Kidney epithelial cell (primary cell): Measurements from ENCODE around the gene PSTPIP1. TPM values are rescaled to one million over a fixed set of nuclear protein-coding genes. Genes with fewer than 3 reads are reported as not detected.

Experiments used
- DNase-seq: peaks from one replicate; pipeline ENCODE4 v3.0.0-alpha.2; 2010; ENCODE audit warnings: low read depth
- H3K27me3 ChIP-seq: 2 replicates; pipeline ENCODE4 v1.6.0; 2011; ENCODE audit warnings: low read length; ENCODE audit not compliant: control insufficient read depth, insufficient read depth
- H3K36me3 ChIP-seq: 2 replicates; pipeline ENCODE4 v1.5.1; 2011; ENCODE audit warnings: low read length; ENCODE audit not compliant: control insufficient read depth, insufficient read depth
- H3K4me3 ChIP-seq: 2 replicates; pipeline ENCODE4 v1.5.1; 2011; ENCODE audit warnings: low read depth, mild to moderate bottlenecking, control low read depth, low read length
- total RNA-seq: library from RNA; depleted of rRNA; stranded (reverse); fragments of >200 nt; gene quantifications from 2 replicates; pipeline ENCODE4 v1.2.3, GENCODE V29; 2015
- TF ChIP-seq, protein P1 (sequence below): IDR thresholded peaks from 2 replicates; pipeline ENCODE4 v1.5.1; 2011; ENCODE audit warnings: mild to moderate bottlenecking, moderate library complexity, low read length, control low read depth, inconsistent platforms; ENCODE audit not compliant: insufficient read depth, poor library complexity, severe bottlenecking

The PSTPIP1 gene
- total RNA-seq, 1 donor from 2014 or later = not detected

DNA sequence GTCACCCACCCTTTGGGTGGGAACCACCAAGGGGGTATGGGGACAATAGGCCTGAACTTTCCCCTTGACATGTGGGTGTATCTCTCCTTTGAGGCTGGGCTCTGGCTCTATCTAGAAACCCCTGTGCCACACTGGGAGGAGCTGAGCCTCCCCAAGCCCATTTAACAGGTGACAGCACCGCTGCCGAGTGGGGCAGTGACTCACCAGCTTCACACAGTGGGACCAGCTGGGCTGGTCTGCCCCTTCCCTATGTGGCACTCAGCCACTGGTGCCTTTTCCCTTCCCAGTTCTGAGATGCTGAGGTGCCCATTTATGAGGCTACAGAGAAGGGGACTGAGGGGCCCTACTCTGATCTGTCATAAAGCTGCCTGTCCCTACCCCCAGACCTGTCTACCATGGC is 5.1 kb downstream of the PSTPIP1 start:
- no peak overlapping the region for H3K4me3 ChIP-seq
- no peaks in the 10 kb centered on the region for H3K27me3 ChIP-seq
- TF ChIP-seq, protein P1, sequence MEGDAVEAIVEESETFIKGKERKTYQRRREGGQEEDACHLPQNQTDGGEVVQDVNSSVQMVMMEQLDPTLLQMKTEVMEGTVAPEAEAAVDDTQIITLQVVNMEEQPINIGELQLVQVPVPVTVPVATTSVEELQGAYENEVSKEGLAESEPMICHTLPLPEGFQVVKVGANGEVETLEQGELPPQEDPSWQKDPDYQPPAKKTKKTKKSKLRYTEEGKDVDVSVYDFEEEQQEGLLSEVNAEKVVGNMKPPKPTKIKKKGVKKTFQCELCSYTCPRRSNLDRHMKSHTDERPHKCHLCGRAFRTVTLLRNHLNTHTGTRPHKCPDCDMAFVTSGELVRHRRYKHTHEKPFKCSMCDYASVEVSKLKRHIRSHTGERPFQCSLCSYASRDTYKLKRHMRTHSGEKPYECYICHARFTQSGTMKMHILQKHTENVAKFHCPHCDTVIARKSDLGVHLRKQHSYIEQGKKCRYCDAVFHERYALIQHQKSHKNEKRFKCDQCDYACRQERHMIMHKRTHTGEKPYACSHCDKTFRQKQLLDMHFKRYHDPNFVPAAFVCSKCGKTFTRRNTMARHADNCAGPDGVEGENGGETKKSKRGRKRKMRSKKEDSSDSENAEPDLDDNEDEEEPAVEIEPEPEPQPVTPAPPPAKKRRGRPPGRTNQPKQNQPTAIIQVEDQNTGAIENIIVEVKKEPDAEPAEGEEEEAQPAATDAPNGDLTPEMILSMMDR = no peak
- H3K36me3 ChIP-seq = no peaks in the 10 kb centered on the region
- DNase-seq = no peak

DNA sequence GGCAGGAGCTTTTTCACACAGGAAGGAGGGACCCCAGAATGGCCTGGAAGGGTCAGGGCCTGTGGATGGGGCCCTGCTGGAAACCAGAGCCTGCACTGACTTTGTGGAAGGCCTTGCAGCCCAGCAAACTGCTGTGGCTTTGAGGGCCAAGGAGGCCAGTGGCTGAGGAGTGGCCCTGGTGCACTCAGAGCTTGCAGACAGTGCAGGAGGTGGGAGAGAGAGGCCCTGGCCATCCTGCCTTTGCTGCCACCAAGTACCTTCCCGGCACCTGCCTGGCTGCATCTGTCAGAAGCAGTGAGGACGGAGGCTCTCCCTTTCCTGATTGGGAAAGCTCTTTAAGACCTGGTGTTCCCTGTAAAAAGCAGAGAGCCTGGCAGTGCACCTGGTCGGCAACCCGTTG is 6.4 kb downstream of the PSTPIP1 start:
- no peak overlapping the region for H3K4me3 ChIP-seq
- TF ChIP-seq, protein P1 = no peak
- H3K36me3 ChIP-seq = no peaks in the 10 kb centered on the region
- no peak for DNase-seq
- H3K27me3 ChIP-seq = no peaks in the 10 kb centered on the region

DNA sequence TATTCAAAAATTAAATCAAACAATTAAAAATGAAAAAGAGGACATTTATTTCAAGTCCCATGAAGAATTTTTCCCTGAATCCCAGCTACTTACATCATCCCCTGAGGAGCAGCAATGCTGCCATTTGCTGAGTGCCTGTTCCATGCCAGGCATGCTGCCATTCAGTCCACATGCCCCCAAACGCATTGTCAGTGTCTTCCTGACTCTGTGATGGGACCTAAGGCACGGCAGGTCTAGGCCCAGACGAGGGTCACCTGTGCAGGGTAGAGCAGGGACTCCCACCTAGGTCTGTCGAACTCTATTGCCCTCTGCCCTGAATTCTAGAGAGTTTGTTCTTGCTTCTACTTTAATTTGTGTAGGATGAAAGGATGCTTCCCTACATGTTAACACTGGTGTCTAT is 7.0 kb downstream of the PSTPIP1 start:
- DNase-seq = no peak
- no peaks in the 10 kb centered on the region for H3K36me3 ChIP-seq
- no peak overlapping the region for H3K4me3 ChIP-seq
- TF ChIP-seq, protein P1 = no peak
- no peaks in the 10 kb centered on the region for H3K27me3 ChIP-seq

DNA sequence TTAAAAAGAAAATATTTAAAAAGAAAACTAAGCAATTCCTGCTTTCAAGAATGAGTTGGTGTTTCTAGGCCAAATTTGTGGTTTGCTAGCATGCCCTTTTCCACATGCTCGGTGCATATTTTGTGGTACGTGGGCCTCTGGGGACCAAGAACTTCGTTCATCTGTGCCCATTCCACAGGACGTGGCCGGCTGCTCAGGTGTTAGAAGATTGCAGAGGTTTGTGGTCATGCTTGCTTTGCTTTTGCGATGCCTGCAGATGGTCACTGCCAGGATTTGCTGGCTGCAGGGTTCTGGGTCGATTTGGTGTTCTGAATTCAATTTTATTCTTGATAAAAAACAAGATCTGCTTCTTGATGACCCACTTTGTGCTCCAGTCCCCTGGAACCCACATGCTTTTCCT is 7.5 kb downstream of the PSTPIP1 start:
- DNase-seq = no peak
- H3K4me3 ChIP-seq = no peak overlapping the region
- H3K36me3 ChIP-seq = no peaks in the 10 kb centered on the region
- no peaks in the 10 kb centered on the region for H3K27me3 ChIP-seq
- TF ChIP-seq, protein P1 = no peak

DNA sequence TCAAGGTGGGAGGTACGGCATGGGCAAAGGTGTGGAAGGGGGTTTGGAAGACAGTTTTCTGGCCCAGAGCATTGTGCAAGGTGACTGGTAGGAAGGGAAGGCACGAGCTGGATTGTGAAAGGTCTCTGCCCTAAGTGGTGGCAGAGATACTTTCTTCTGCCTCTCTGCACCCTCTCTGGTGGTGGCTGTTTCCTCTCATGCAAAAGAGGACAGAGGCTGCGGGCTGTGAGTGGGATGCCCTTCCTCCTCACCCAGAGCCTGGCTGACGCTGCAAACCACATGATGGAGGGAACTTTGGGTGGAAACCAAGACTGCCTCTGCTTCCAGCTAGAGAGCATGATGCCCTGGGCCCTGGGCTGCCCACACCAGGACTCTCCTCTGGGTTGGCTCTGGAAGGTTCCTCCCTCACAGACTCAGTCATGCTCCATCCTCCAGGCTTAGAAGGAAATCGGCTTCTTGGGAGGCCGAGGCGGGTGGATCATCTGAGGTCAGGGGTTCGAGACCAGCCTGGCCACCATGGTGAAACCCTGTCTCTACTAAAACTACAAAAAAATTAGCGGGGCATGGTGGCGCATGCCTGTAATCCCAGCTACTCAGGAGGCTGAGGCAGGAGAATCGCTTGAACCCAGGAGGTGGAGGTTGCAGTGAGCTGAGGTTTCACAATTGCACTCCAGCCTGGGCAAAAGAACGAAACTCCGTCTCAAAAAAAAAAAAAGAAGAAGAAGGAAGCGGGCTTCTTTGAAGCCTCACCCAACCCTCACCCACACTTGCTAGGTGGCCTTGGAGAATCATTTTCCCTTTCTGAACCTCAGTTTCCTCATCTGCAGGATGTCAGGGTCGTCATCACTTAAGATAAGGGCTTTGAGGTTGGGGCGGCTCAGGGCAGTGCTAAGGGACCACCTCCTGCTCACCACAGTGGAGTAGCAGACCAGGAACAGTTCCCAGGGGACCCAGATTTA is 8.3 kb downstream of the PSTPIP1 start:
- H3K4me3 ChIP-seq = no peak overlapping the region
- H3K27me3 ChIP-seq = no peaks in the 10 kb centered on the region
- TF ChIP-seq, protein P1 = no peak
- H3K36me3 ChIP-seq = no peaks in the 10 kb centered on the region
- no peak for DNase-seq

DNA sequence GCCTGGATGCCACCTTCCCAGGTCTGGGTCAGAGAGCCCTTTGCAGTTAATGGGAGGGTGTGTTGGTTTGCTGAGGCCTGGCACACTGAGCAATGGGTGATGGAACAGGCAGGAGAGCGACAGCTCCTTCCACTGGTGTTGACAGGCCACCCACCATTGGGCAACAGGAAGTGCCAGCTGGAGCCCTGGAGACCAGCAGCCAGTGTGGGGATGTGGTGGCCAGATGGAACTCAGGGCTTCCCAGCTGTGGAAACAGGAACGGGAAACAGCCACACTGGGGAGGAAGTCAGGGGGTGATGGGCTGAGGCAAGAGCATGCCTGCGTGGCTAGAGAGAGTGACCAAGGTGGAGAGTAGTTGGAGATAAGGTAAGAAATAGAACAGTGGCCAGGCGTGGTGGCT is 9.3 kb downstream of the PSTPIP1 start:
- no peaks in the 10 kb centered on the region for H3K36me3 ChIP-seq
- no peak overlapping the region for H3K4me3 ChIP-seq
- H3K27me3 ChIP-seq = no peaks in the 10 kb centered on the region
- DNase-seq = no peak
- TF ChIP-seq, protein P1 = no peak
